ENCODE results near the gene MIEN1. TPM values are rescaled to one million over a fixed set of nuclear protein-coding genes. Genes with fewer than 3 reads are reported as not detected.

The MIEN1 gene
- total RNA-seq, 1 experiment from 2014 or later: 50.8 TPM

DNA sequence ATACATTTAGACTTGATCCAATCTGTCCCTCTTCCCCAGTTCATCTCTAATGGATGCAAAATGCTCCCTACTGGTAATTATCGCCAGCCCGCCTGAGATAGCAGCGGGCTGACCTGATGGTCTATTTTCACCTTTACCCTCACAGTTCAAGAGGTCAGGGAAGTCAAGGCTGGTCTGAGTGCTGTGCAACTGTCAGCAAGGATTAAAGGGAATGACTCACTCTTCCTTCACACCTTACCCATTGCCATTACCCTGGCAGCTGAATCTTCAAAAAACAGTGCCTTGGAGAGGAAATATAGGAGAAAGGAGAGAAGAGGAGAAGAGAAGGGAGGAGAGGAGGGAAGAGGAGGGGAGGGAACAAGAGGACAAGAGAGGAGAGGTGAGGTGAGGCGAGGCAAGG, 43.7 kb upstream of the MIEN1 start:
- H3K23me2 ChIP-seq (ENCODE audit: insufficient read length, low read depth, low read length, poor library complexity, severe bottlenecking): no peaks in the 10 kb centered on the region
- H3K4ac ChIP-seq (ENCODE audit: low read depth, low read length): no peak overlapping the region
- Mint-ChIP-seq H3K36me3 (ENCODE audit: insufficient read depth in 1 of 3, low read depth in 3 of 3) (no peaks in the 10 kb centered on the region), H3K27me3 (ENCODE audit: low read depth) (no peaks in the 10 kb centered on the region; the same call in 1 of the 2 replicates), H3K4me3 (no peak overlapping the region), H3K27ac (no peak overlapping the region), H3K9me3 (no peaks in the 10 kb centered on the region), H3K4me1 (peaks cover 7 to 12% of the 10 kb centered on the region in 2 experiments)
- H3K9ac ChIP-seq (ENCODE audit: extremely low read depth, insufficient read length, low read length): no peak overlapping the region
- no peak overlapping the region for H2BK5ac ChIP-seq (ENCODE audit: insufficient read length, low read length)
- no peak overlapping the region for H3K27ac ChIP-seq (ENCODE audit: insufficient read length, low read depth, low read length)
- no peak overlapping the region for H2BK15ac ChIP-seq (ENCODE audit: low read depth, low read length)
- H3K4me2 ChIP-seq (ENCODE audit: insufficient read depth, insufficient read length, low read length): no peak overlapping the region
- no peak overlapping the region for H3K18ac ChIP-seq (ENCODE audit: insufficient read length, low read depth, low read length)
- no peaks in the 10 kb centered on the region for H3K79me2 ChIP-seq (ENCODE audit: insufficient read depth, low read length)
- H3K56ac ChIP-seq (ENCODE audit: insufficient read length, low read depth, low read length): no peak overlapping the region
- H2AFZ ChIP-seq (ENCODE audit: low read length): no peak overlapping the region
- no peaks in the 10 kb centered on the region for H3K4me1 ChIP-seq (ENCODE audit: insufficient read depth, low read length)
- H3K79me1 ChIP-seq (ENCODE audit: insufficient read depth, low read depth, low read length, poor library complexity, severe bottlenecking): no peaks in the 10 kb centered on the region
- TF ChIP-seq CTCF (conservative IDR thresholded peaks at IDR 0.05): no peak
- H3T11ph ChIP-seq (ENCODE audit: low read length): no peak overlapping the region
- H3K27me3 ChIP-seq (ENCODE audit: insufficient read depth, low read length): no peaks in the 10 kb centered on the region
- no CpG with 5 or more reads among the region's 4 CpGs for WGBS (ENCODE audit: extremely low coverage, insufficient read length, low lambda C conversion rate)
- H2BK20ac ChIP-seq (ENCODE audit: low read depth, low read length, poor library complexity, severe bottlenecking): no peak overlapping the region
- no peak overlapping the region for H2BK12ac ChIP-seq (ENCODE audit: insufficient read length, low read depth, low read length)
- H4K20me1 ChIP-seq (ENCODE audit: control insufficient read depth, insufficient read depth, insufficient read length): no peaks in the 10 kb centered on the region
- no peak overlapping the region for H4K8ac ChIP-seq (replicated peaks; ENCODE audit: insufficient read length, low read depth, low read length)
- no peak overlapping the region for H3K23ac ChIP-seq (ENCODE audit: insufficient read length, low read depth, low read length)
- no peak overlapping the region; the same call in 1 of the 2 replicates for H3K14ac ChIP-seq (ENCODE audit: insufficient read depth, low read length)
- H4K91ac ChIP-seq (ENCODE audit: insufficient read length, low read depth, low read length): no peak overlapping the region
- no peak overlapping the region for H4K5ac ChIP-seq (ENCODE audit: insufficient read length, low read depth, low read length)
- H2AK5ac ChIP-seq (ENCODE audit: insufficient read length, low read length): no peak overlapping the region
- DNase-seq: no peak
- no peak overlapping the region for H2BK120ac ChIP-seq (ENCODE audit: low read depth, low read length, poor library complexity, severe bottlenecking)
- H3K9me3 ChIP-seq (ENCODE audit: control insufficient read depth, low read depth, low read length): no peaks in the 10 kb centered on the region

Data from H9 (cell line).